GM21576 (cell line): ENCODE results near the gene PPM1H.

Experiments
- ATAC-seq: cut with Tn5 transposase; IDR thresholded peaks from one replicate; pipeline ENCODE4 v1.9.1; 2021; ENCODE audit warnings: mild to moderate bottlenecking, moderate library complexity; ENCODE audit not compliant: unreplicated experiment

PPM1H gene

DNA sequence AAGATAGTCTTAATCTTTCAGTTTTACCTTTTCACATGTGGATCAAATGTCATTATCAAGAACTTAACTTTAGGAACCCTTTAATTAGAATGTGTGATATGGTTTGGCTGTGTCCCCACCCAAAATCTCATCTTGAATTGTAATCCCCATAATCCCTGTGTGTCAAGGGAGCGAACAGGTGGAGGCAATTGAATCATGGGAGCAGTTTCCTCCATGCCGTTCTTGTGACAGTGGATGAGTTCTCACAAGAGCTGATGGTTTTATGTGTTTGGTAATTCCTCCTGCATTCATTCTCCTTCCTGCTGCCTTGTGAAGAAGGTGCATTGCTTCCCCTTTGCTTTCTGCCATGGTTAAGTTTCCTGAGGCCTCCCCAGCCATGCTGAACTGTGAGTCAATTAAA, 307.8 kb downstream of the PPM1H start:
- ATAC-seq = no peak

GRCh38 chr12:62625228-62625627, 309.7 kb downstream of the PPM1H start:
- no peak for ATAC-seq

DNA sequence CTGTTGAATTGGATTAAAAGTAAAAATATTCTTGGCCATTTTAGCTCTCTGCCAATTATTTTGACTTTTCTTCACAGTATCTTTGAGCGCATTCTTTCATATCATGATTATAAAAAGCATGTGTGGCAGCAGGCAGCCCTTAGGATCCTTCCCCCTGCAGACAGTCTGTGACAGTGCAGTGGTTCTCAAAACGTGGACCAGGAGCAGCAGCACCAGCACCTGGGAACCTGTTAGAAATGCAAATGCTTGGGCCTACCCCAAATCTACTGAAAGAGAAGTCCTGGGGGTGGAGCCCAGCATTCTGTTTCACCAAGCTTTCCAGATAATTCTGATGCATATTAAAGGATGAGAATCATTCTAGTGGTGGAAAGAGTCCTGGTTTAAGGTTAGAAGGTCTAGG, 312.8 kb downstream of the PPM1H start:
- no peak for ATAC-seq

GRCh38 chr12:62621101-62621638, 313.8 kb downstream of the PPM1H start:
- no peak for ATAC-seq

- no peak for ATAC-seq
Observed at GRCh38 chr12:62618930-62619329, 316.0 kb downstream of the PPM1H start.

DNA sequence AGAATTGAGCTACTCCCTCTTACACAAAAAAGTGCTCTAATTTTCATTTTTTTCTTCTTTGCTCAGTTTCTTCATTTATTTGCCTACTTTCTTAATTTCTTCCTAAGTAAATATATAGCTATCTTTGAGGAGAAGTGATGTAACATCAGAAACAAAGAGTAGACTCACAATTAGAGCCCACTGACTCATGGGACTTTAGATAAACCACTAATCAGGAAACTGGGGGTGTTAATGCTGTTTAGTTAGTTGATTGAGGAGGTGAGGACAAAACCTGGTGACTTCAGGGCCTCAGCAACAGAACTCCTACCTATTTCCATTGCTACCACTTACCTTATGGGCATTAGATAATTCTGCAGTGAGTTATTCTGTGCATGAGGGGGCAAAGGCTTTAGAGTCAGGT, 316.6 kb downstream of the PPM1H start:
- no peak for ATAC-seq

DNA sequence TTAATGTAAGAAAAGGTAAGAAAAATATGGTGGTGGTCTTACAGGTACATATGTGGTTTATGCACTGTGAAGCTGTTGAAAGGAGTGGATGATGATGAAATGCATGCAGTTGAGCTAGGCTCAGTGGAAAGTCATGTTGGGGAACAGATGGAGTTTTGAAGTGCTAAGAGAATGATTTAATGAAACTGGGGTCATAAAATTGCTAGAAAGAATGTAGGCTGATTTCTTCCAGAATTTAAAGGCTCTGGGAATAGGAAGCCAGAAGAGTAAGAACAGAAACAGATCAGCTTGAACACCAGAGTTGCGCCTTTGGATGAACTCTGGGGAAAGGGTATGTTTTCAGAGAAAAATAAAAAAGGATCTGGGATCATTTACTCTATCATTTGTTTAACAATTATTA, 321.9 kb downstream of the PPM1H start:
- ATAC-seq = no peak

GRCh38 chr12:62606654-62607053, 328.3 kb downstream of the PPM1H start:
- ATAC-seq = no peak

DNA sequence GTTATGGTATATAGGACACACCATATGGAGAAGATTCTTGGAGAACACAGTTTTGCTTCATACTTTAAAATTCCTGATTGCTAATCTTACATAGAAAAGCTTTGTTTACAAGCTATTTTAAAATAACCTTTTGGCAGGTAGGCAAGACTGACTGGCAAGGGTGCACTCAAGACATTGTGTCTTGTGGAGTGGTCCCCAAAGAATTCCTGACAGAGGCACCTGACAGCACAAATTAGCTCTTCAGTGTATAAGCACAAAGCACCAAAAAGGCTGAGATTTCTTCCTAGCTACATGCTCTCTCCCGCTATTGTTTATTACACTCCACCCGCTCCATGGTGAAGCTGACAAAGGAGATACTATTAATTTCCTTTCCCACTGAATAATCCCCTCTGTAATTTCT, 329.0 kb downstream of the PPM1H start:
- no peak for ATAC-seq

GRCh38 chr12:62604871-62605270, 330.1 kb downstream of the PPM1H start:
- ATAC-seq = no peak

GRCh38 chr12:62604373-62604772, 330.6 kb downstream of the PPM1H start:
- ATAC-seq = no peak

GRCh38 chr12:62603811-62604098, 331.2 kb downstream of the PPM1H start:
- ATAC-seq = no peak

- ATAC-seq = peak; percentile 69
Observed at GRCh38 chr12:62603061-62603810, 331.7 kb downstream of the PPM1H start.

- peak; percentile 65 for ATAC-seq
Observed at GRCh38 chr12:62602255-62603060, 332.5 kb downstream of the PPM1H start.

DNA sequence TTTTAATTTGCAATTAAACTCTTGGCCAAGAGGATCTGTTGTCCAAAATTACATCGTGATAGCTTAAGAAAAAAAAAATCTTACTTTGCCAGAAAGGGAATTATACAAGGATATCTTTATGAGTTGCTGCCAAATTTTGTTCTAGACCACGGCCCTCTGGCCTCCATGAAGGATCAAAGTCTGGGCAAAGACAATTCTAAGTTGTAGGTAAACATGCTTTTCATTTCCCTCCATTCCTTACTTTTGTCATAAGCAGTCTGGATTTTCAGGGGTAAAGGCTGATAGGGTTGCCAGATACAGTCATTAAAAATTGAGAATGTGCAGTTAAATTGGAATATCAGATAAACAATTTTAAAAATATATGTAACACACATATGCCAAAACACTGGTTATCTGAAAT, 333.2 kb downstream of the PPM1H start:
- no peak for ATAC-seq

GRCh38 chr12:62599854-62600437, 335.0 kb downstream of the PPM1H start:
- ATAC-seq = no peak

- ATAC-seq = no peak
Observed at GRCh38 chr12:62598846-62599245, 336.1 kb downstream of the PPM1H start.

DNA sequence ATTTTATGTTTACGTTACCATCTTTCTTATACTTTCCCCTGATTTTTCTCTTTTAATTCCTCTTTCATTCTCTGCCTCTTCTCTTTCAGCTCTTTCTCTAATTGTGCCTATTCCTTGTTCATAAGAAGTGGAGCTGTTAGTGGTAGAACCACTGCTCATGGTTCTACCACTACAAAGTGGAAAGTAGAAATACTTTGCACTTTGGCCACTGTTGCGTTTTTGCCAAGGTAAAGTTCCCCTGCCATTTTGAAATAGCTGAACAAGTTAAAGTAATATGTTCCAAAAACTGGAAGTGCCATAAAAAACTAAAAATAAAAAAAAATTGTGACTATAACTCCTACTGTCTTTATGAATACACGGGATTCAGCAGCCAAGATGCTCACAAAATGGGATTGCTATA, 337.7 kb downstream of the PPM1H start:
- no peak for ATAC-seq
